Motor neuron (in vitro differentiated cells): ENCODE results near the gene TRIM47. TPM values are rescaled to one million over a fixed set of nuclear protein-coding genes. Genes with fewer than 3 reads are reported as not detected.

Experiments
- ATAC-seq, 8 experiments: fragments of 200-7000 bp; cut with Tn5 transposase; replicated peaks in 6 of 8; 2 replicates each; pipeline ENCODE4 v1.8.0; 2021; ENCODE audit warnings: mild to moderate bottlenecking in 8 of 8, moderate library complexity in 8 of 8
- H3K27ac ChIP-seq, 2 donors: fragments of 250-450 bp; sonication (Bioruptor Pico); 2 replicates each; pipeline ENCODE4 v1.9.0; 2021; ENCODE audit warnings: antibody characterized with exemption in 2 of 2, mild to moderate bottlenecking in 2 of 2, moderate library complexity in 1 of 2
- H3K4me1 ChIP-seq, 2 donors: fragments of 250-450 bp; sonication (Bioruptor Pico); replicated peaks in 1 of 2; 2 replicates each; pipeline ENCODE4 v1.6.1; 2021; ENCODE audit warnings: antibody characterized with exemption in 2 of 2, mild to moderate bottlenecking in 2 of 2, moderate library complexity in 1 of 2
- H3K4me3 ChIP-seq, 5 donors: fragments of 250-450 bp; sonication (Bioruptor Pico); 2 replicates each; pipeline ENCODE4 v1.9.0; 2021; ENCODE audit warnings: antibody characterized with exemption in 5 of 5, mild to moderate bottlenecking in 5 of 5, moderate library complexity in 4 of 5
- WGBS, 10 experiments: fragments of 450-650 bp; shearing (Covaris generic); methylation state at CpG; one replicate each; pipeline ENCODE4 v1.0.0; 2022; 5-methylcytosine and 5-hydroxymethylcytosine counted together
- in situ Hi-C, 9 experiments: fragments of 400-800 bp; cut with MboI; loops; one replicate each; pipeline ENCODE4 v1.15.0; 2021; ENCODE audit warnings: low sequenced_read_pairs in 9 of 9, low pct_unique_long_range_greater_than_20kb in 2 of 9; ENCODE audit not compliant: unreplicated experiment in 9 of 9
- total RNA-seq, 8 experiments: library from RNA; unstranded; fragments of 300-600 nt; gene quantifications; 2 replicates each; pipeline versions ENCODE4 v1.2.3 to v1.2.4, GENCODE V29; 2022

TRIM47 gene
- 10 to 100 TPM in 2 of 8 experiments, 1 to 10 TPM in 5, under 1 TPM in 1; 0.67 to 15.1 (median 4.8) TPM for total RNA-seq

- Histone ChIP-seq H3K4me1 (peaks cover 5 to 10% of the 10 kb centered on the region in 2 donors), H3K27ac (no peak within 1 kb of the TSS), H3K4me3 (peak within 1 kb of the TSS; percentile 17 to 39 (median 24))
- ATAC-seq = peak; percentile 46 to 77 (median 68)
- in situ Hi-C loops = no loop called here
- WGBS, 10 experiments = 6 to 16% methylated on average over 6 to 14 of the region's 87 CpGs; no CpG with 5 or more reads in 8 of the 10 experiments
Measured at GRCh38 chr17:75878174-75878998, at the start of gene TRIM47. TSS of gene TRIM47 (minus strand) at chr17:75878581. CDS start at chr17:75878548, 33 bp downstream.

- WGBS, 10 experiments = 80 to 100% (median 90%) methylated on average over 1 to 3 of the region's 6 CpGs; no CpG with 5 or more reads in 4 of the 10 experiments
- in situ Hi-C loops = no loop called here
Measured at GRCh38 chr17:75927286-75927922, 49.0 kb upstream of the TRIM47 start.

GRCh38 chr17:75926456-75926855 is 48.1 kb upstream of the TRIM47 start:
- ATAC-seq = no peak
- Histone ChIP-seq H3K27ac (no peak overlapping the region), H3K4me3 (no peak overlapping the region), H3K4me1 (no peaks in the 10 kb centered on the region)
- in situ Hi-C loops = no loop called here
- 60 to 100% (median 100%) methylated on average over 1 to 2 of the region's 4 CpGs; no CpG with 5 or more reads in 5 of the 10 experiments for WGBS, 10 experiments

More at GRCh38 chr17:75927286-75927922, 49.0 kb upstream of the TRIM47 start:
- H3K4me1 ChIP-seq = no peaks in the 10 kb centered on the region
- peak in 4 of 8 experiments; percentile 13 to 92 (median 78) for ATAC-seq
- H3K27ac ChIP-seq = no peak overlapping the region
- H3K4me3 ChIP-seq = no peak overlapping the region

- in situ Hi-C loops = no loop called here
Measured at GRCh38 chr17:75925912-75926311, 47.5 kb upstream of the TRIM47 start.

GRCh38 chr17:75925103-75925502 is 46.7 kb upstream of the TRIM47 start:
- in situ Hi-C loops = no loop called here
- no peaks in the 10 kb centered on the region for H3K4me1 ChIP-seq
- no peak overlapping the region for H3K4me3 ChIP-seq
- ATAC-seq = no peak
- H3K27ac ChIP-seq = no peak overlapping the region
- 90 to 100% (median 100%) methylated on average over 1 to 2 of the region's 11 CpGs; no CpG with 5 or more reads in 6 of the 10 experiments for WGBS, 10 experiments

More at GRCh38 chr17:75925912-75926311, 47.5 kb upstream of the TRIM47 start:
- no peak for ATAC-seq
- H3K27ac ChIP-seq = no peak overlapping the region
- no peaks in the 10 kb centered on the region for H3K4me1 ChIP-seq
- no peak overlapping the region for H3K4me3 ChIP-seq
- 77 to 100% (median 100%) methylated on average over 1 to 7 of the region's 15 CpGs; no CpG with 5 or more reads in 5 of the 10 experiments for WGBS, 10 experiments

- ATAC-seq = peak in 2 of 8 experiments; percentile 29 to 32
- WGBS, 10 experiments = 29 to 100% (median 95%) methylated on average over 1 to 6 of the region's 19 CpGs; no CpG with 5 or more reads in 4 of the 10 experiments
- Histone ChIP-seq H3K4me1 (no peaks in the 10 kb centered on the region), H3K27ac (no peak overlapping the region), H3K4me3 (no peak overlapping the region)
- in situ Hi-C loops = loop anchor here in 1 of 9 experiments (25.0 kb wide), 1 partner anchor 364 kb away; no protein-coding TSS in a partner anchor
Measured at GRCh38 chr17:75922963-75923874, 44.8 kb upstream of the TRIM47 start.

GRCh38 chr17:75922173-75922961 is 44.0 kb upstream of the TRIM47 start:
- 60 to 100% (median 86%) methylated on average over 1 to 8 of the region's 18 CpGs; no CpG with 5 or more reads in 4 of the 10 experiments for WGBS, 10 experiments
- no peaks in the 10 kb centered on the region for H3K4me1 ChIP-seq
- H3K27ac ChIP-seq = no peak overlapping the region
- no peak for ATAC-seq
- in situ Hi-C loops = loop anchor here in 1 of 9 experiments (25.0 kb wide), 1 partner anchor 365 kb away; no protein-coding TSS in a partner anchor
- no peak overlapping the region for H3K4me3 ChIP-seq

- Histone ChIP-seq H3K4me3 (no peak overlapping the region), H3K4me1 (no peaks in the 10 kb centered on the region), H3K27ac (no peak overlapping the region)
- ATAC-seq = no peak
- in situ Hi-C loops = loop anchor here in 1 of 9 experiments (25.0 kb wide), 1 partner anchor 366 kb away; no protein-coding TSS in a partner anchor
- WGBS, 10 experiments = 90 to 100% (median 100%) methylated on average over 2 to 3 of the region's 15 CpGs; no CpG with 5 or more reads in 7 of the 10 experiments
Measured at GRCh38 chr17:75921596-75921995, 43.2 kb upstream of the TRIM47 start.

GRCh38 chr17:75920045-75920560 is 41.7 kb upstream of the TRIM47 start:
- H3K27ac ChIP-seq = no peak overlapping the region
- WGBS, 10 experiments = 60 to 100% (median 84%) methylated on average over 1 to 6 of the region's 11 CpGs; no CpG with 5 or more reads in 4 of the 10 experiments
- peak in 2 of 8 experiments; percentile 10 to 33 for ATAC-seq
- in situ Hi-C loops = loop anchor here in 1 of 9 experiments (25.0 kb wide), 1 partner anchor 367 kb away; no protein-coding TSS in a partner anchor
- H3K4me3 ChIP-seq = no peak overlapping the region
- H3K4me1 ChIP-seq = no peaks in the 10 kb centered on the region

- H3K27ac ChIP-seq = no peak overlapping the region
- no peak for ATAC-seq
- 92 to 100% (median 95%) methylated on average over 1 to 20 of the region's 22 CpGs; no CpG with 5 or more reads in 2 of the 10 experiments for WGBS, 10 experiments
- no peaks in the 10 kb centered on the region for H3K4me1 ChIP-seq
- in situ Hi-C loops = loop anchor here in 1 of 9 experiments (25.0 kb wide), 1 partner anchor 368 kb away; no protein-coding TSS in a partner anchor
- no peak overlapping the region for H3K4me3 ChIP-seq
Measured at GRCh38 chr17:75919611-75920010, 41.2 kb upstream of the TRIM47 start.

- peak in 2 of 8 experiments; percentile 2 for ATAC-seq
- no peak overlapping the region for H3K4me3 ChIP-seq
- no peak overlapping the region for H3K27ac ChIP-seq
- in situ Hi-C loops = loop anchor here in 1 of 9 experiments (25.0 kb wide), 1 partner anchor 369 kb away; no protein-coding TSS in a partner anchor
- H3K4me1 ChIP-seq = no peaks in the 10 kb centered on the region
- WGBS, 10 experiments = 100% methylated on average over 1 of the region's 31 CpGs; no CpG with 5 or more reads in 7 of the 10 experiments
Measured at GRCh38 chr17:75917917-75918445, 39.6 kb upstream of the TRIM47 start.
